Activated T-cell treated with anti-CD3 and anti-CD28 coated beads, Interleukin-2, amount 50 U/mL, for 24 hours (primary cell): ENCODE results near the gene GNAI1.

Experiments
- DNase-seq: peaks from one replicate; pipeline ENCODE4 v3.0.0-alpha.2; 2020
- H3K27ac Mint-ChIP-seq: 2 replicates; pipeline ENCODE4 v1.8.0; 2020; ENCODE audit warnings: mild to moderate bottlenecking, mixed read lengths
- H3K27me3 Mint-ChIP-seq: 2 replicates; pipeline ENCODE4 v1.8.0; 2020; ENCODE audit warnings: mixed read lengths
- H3K36me3 Mint-ChIP-seq: 2 replicates; pipeline ENCODE4 v1.8.0; 2020; ENCODE audit warnings: low read depth, mixed read lengths
- H3K4me1 Mint-ChIP-seq: 2 replicates; pipeline ENCODE4 v1.8.0; 2020; ENCODE audit warnings: low read depth, mixed read lengths
- H3K4me3 Mint-ChIP-seq: 2 replicates; pipeline ENCODE4 v1.8.0; 2020; ENCODE audit warnings: mild to moderate bottlenecking, moderate library complexity, mixed read lengths
- H3K9me3 Mint-ChIP-seq: 2 replicates; pipeline ENCODE4 v1.8.0; 2020; ENCODE audit warnings: mixed read lengths

Gene GNAI1

DNA sequence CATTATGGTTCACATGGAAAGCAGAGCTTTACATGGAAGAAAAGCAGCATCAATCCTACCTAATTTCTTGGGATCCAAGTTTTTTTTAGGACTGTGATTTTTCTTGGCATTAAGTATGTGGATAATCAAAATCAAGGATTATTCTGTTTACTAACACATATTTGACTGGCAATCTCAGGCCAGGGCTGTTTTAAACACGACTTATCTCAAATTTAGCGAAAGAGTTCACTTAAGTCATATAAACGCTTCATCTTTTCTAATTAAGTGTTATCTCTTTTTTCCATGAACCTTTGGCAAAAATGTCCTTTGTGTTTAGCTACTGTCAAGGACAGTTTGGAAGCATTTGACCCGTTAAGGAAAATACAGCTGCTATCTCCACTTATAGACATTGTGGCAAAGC is 92.0 kb downstream of the GNAI1 start:
- DNase-seq, result no peak
- Mint-ChIP-seq H3K36me3 (no peaks in the 10 kb centered on the region), H3K4me1 (no peaks in the 10 kb centered on the region), H3K9me3 (no peaks in the 10 kb centered on the region), H3K27ac (no peak overlapping the region), H3K27me3 (no peaks in the 10 kb centered on the region), H3K4me3 (no peak overlapping the region)

DNA sequence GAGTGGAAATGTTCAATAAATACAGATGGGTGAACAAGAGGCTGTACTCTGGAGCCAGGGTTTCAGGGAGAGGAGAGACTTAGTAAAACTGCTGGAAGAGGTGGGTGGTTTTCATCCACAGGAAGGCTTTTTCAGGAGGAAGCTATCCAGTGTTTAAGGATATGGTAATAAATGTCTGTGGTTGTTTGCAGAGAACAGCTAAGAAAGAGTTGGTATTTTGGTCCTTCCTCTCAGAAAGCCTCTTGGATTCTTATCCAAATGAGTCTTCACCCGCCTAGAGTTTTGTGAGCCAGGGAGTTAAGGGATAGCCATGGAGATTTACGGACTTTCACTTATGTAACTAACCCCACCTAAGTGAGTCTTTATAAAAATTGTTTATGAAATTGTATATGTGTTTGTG is 95.7 kb downstream of the GNAI1 start:
- no peak overlapping the region for H3K27ac Mint-ChIP-seq
- no peak overlapping the region for H3K4me3 Mint-ChIP-seq
- H3K27me3 Mint-ChIP-seq, result no peaks in the 10 kb centered on the region
- H3K4me1 Mint-ChIP-seq, result peaks cover 6% of the 10 kb centered on the region
- H3K36me3 Mint-ChIP-seq, result no peaks in the 10 kb centered on the region
- DNase-seq, result no peak
- no peaks in the 10 kb centered on the region for H3K9me3 Mint-ChIP-seq

- H3K36me3 Mint-ChIP-seq, result no peaks in the 10 kb centered on the region
- no peaks in the 10 kb centered on the region for H3K27me3 Mint-ChIP-seq
- DNase-seq, result no peak
- peaks cover 6% of the 10 kb centered on the region for H3K4me1 Mint-ChIP-seq
- H3K4me3 Mint-ChIP-seq, result no peak overlapping the region
- no peaks in the 10 kb centered on the region for H3K9me3 Mint-ChIP-seq
- no peak overlapping the region for H3K27ac Mint-ChIP-seq
Measured at GRCh38 chr7:80231707-80232106, 97.1 kb downstream of the GNAI1 start.

DNA sequence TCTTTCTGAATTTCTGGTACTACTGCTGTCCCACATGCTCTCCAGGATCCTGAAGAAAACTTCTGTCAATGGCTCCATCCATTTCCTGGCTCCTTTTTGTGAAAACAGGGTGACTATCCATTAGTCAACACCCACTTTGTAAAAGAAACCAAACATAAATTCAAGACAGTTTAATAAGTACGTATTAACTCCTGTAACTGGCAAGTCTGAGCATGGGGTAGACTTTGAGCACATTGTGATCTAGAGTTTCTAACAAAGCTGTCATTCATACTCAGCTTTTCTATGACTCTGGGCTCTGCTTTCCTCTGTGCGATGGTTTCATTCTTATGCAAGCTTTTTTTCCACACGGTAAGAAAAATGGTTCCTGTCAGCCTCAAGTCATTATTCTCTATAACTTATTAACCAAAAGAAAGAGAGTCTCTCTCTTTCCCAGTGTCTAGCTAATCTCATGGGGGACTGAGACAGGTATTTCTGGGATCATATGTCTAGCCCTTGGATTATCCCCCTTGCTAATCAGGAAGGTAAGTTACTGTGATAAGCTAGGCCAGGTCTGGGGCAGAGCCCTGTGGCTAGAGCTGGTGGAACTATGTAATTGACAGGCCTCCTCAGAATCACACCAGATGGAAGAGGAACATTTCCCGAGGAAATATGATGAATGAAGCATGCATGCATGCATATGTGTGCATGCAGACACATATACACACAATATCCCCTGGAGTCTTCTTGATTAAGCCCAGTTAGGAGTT is 98.5 kb downstream of the GNAI1 start:
- Mint-ChIP-seq H3K4me3 (no peak overlapping the region), H3K9me3 (no peaks in the 10 kb centered on the region), H3K27ac (no peak overlapping the region), H3K36me3 (no peaks in the 10 kb centered on the region), H3K27me3 (no peaks in the 10 kb centered on the region), H3K4me1 (peaks cover 6% of the 10 kb centered on the region)
- DNase-seq, result no peak

GRCh38 chr7:80235334-80235733 is 100.7 kb downstream of the GNAI1 start:
- no peak overlapping the region for H3K4me3 Mint-ChIP-seq
- H3K27ac Mint-ChIP-seq, result no peak overlapping the region
- DNase-seq, result no peak
- peaks cover 6% of the 10 kb centered on the region for H3K4me1 Mint-ChIP-seq
- no peaks in the 10 kb centered on the region for H3K36me3 Mint-ChIP-seq
- no peaks in the 10 kb centered on the region for H3K27me3 Mint-ChIP-seq
- no peaks in the 10 kb centered on the region for H3K9me3 Mint-ChIP-seq

GRCh38 chr7:80236681-80237080 is 102.0 kb downstream of the GNAI1 start:
- peaks cover 6% of the 10 kb centered on the region for H3K4me1 Mint-ChIP-seq
- H3K27ac Mint-ChIP-seq, result no peak overlapping the region
- no peaks in the 10 kb centered on the region for H3K27me3 Mint-ChIP-seq
- DNase-seq, result no peak
- H3K36me3 Mint-ChIP-seq, result no peaks in the 10 kb centered on the region
- H3K4me3 Mint-ChIP-seq, result no peak overlapping the region
- H3K9me3 Mint-ChIP-seq, result no peaks in the 10 kb centered on the region

- Mint-ChIP-seq H3K9me3 (no peaks in the 10 kb centered on the region), H3K4me1 (no peaks in the 10 kb centered on the region), H3K4me3 (no peak overlapping the region), H3K27ac (no peak overlapping the region), H3K36me3 (no peaks in the 10 kb centered on the region), H3K27me3 (no peaks in the 10 kb centered on the region)
- DNase-seq, result no peak
Measured at GRCh38 chr7:80240265-80241025, 105.8 kb downstream of the GNAI1 start.

DNA sequence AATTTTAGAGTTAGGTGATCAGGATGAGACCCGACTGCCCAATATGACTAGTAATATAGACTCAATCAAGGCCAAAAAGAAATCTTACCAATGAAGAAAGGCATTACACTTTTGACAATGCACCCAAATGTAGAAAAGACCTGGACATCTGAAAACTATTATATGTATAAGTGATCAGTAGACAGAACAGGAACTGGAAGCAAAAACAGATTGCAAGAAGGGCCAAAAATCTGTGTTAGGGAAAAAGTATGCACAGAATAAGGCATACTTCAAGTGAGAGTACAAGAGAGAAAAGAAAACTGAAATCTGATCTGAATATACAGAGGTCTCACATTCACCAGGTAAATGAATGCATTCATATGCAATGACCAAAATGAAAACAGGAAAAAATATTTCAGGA is 107.0 kb downstream of the GNAI1 start:
- Mint-ChIP-seq H3K27ac (no peak overlapping the region), H3K27me3 (no peaks in the 10 kb centered on the region), H3K9me3 (no peaks in the 10 kb centered on the region), H3K4me1 (no peaks in the 10 kb centered on the region), H3K36me3 (no peaks in the 10 kb centered on the region), H3K4me3 (no peak overlapping the region)
- DNase-seq, result no peak

- no peaks in the 10 kb centered on the region for H3K27me3 Mint-ChIP-seq
- DNase-seq, result no peak
Measured at GRCh38 chr7:80243425-80243824, 108.8 kb downstream of the GNAI1 start.

GRCh38 chr7:80244206-80244916 is 109.7 kb downstream of the GNAI1 start:
- Mint-ChIP-seq H3K27me3 (no peaks in the 10 kb centered on the region), H3K27ac (no peak overlapping the region), H3K36me3 (no peaks in the 10 kb centered on the region), H3K4me3 (no peak overlapping the region), H3K4me1 (no peaks in the 10 kb centered on the region), H3K9me3 (no peaks in the 10 kb centered on the region)
- DNase-seq, result no peak

More at GRCh38 chr7:80243425-80243824, 108.8 kb downstream of the GNAI1 start:
- Mint-ChIP-seq H3K9me3 (no peaks in the 10 kb centered on the region), H3K4me3 (no peak overlapping the region), H3K4me1 (no peaks in the 10 kb centered on the region), H3K27ac (no peak overlapping the region), H3K36me3 (no peaks in the 10 kb centered on the region)

- no peak for DNase-seq
- H3K27me3 Mint-ChIP-seq, result no peaks in the 10 kb centered on the region
- no peaks in the 10 kb centered on the region for H3K9me3 Mint-ChIP-seq
- no peak overlapping the region for H3K27ac Mint-ChIP-seq
- no peak overlapping the region for H3K4me3 Mint-ChIP-seq
- H3K36me3 Mint-ChIP-seq, result no peaks in the 10 kb centered on the region
- peaks cover 5% of the 10 kb centered on the region for H3K4me1 Mint-ChIP-seq
Measured at GRCh38 chr7:80247144-80247543, 112.5 kb downstream of the GNAI1 start.

DNA sequence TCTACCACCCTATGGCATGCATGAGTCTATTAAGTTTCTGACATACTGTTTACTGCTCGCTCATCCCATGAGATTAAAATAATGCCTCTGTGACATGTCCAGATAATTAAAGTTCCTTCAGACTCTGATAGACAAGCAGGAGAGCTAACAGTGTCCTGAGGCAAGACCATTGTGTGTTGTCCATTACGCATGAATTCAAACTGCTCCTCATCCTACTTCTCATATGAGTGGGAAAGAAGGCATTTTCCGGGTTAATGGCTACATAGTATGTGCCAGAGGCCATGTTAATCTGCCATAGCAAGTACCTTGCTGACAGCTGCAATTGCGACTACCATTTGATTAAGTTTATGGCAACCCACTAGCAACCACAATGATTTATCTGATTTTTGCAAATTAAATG is 113.3 kb downstream of the GNAI1 start:
- peaks cover 5% of the 10 kb centered on the region for H3K4me1 Mint-ChIP-seq
- H3K27me3 Mint-ChIP-seq, result no peaks in the 10 kb centered on the region
- no peak overlapping the region for H3K4me3 Mint-ChIP-seq
- no peak overlapping the region for H3K27ac Mint-ChIP-seq
- H3K36me3 Mint-ChIP-seq, result no peaks in the 10 kb centered on the region
- DNase-seq, result no peak
- H3K9me3 Mint-ChIP-seq, result no peaks in the 10 kb centered on the region

- Mint-ChIP-seq H3K27ac (no peak overlapping the region), H3K4me3 (no peak overlapping the region), H3K36me3 (no peaks in the 10 kb centered on the region), H3K9me3 (no peaks in the 10 kb centered on the region), H3K27me3 (no peaks in the 10 kb centered on the region), H3K4me1 (peaks cover 5% of the 10 kb centered on the region)
- DNase-seq, result no peak
Measured at GRCh38 chr7:80249184-80249583, 114.6 kb downstream of the GNAI1 start.

DNA sequence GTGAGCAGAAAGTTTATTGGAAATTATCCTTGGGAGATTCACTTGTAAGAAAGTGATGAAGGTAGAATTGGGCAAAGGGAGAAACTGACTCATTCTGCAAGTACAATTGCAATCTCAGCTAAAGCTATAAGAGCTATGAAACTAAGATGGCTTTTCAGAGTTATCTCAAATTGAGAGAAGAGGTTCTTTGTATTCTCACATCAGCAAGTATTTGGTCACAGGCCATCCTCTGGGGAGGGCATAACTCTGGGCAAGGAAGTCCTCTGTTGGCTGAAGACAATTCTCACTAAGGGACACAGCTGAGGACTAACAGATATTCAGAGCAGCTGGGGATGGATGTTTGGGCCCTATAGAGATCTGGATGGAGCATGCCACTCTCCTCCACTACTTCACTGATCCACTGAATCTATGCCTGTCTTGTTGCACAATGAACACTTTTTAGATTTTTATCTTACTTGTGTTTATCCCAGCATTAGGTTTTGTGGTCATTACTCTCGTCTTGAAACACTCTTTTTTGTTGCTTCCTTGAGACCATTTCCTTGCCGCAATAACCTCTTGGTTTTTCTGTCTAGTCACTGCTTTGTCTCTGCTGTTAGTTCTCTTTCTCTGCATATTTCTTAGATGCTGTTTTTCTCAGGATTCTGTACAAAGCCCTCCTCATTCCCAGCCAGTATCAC is 115.1 kb downstream of the GNAI1 start:
- no peaks in the 10 kb centered on the region for H3K27me3 Mint-ChIP-seq
- no peak overlapping the region for H3K27ac Mint-ChIP-seq
- no peak for DNase-seq
- no peaks in the 10 kb centered on the region for H3K9me3 Mint-ChIP-seq
- H3K4me3 Mint-ChIP-seq, result no peak overlapping the region
- H3K36me3 Mint-ChIP-seq, result no peaks in the 10 kb centered on the region
- H3K4me1 Mint-ChIP-seq, result peaks cover 5% of the 10 kb centered on the region
